HL-60 (cell line): Measurements from ENCODE around the gene MYRFL.

Experiments used
- DNase-seq, 2 experiments: peaks; one replicate each; pipeline ENCODE4 v3.0.0-alpha.2; 2010 to 2020; ENCODE audit warnings: low read depth in 1 of 2, low spot score in 1 of 2
- H3K27ac ChIP-seq: fragments of 250-450 bp; sonication (Bioruptor Pico); replicated peaks from 2 replicates; pipeline ENCODE4 v1.5.1; 2020; ENCODE audit warnings: mild to moderate bottlenecking, moderate library complexity
- H3K27me3 ChIP-seq: fragments of 250-450 bp; sonication (Bioruptor Pico); 2 replicates; pipeline ENCODE4 v1.5.1; 2021; ENCODE audit warnings: mild to moderate bottlenecking, moderate library complexity; ENCODE audit not compliant: insufficient read depth, poor library complexity, severe bottlenecking
- H3K4me3 ChIP-seq: replicated peaks from 2 replicates; pipeline ENCODE4 v1.5.1; 2011; ENCODE audit warnings: mild to moderate bottlenecking, control low read depth, low read length; ENCODE audit not compliant: insufficient read depth
- CTCF ChIP-seq: IDR thresholded peaks from one replicate; pipeline ENCODE4 v1.5.1; 2011; ENCODE audit warnings: low read length, control low read depth, inconsistent platforms; ENCODE audit not compliant: insufficient read depth
- GABPA ChIP-seq: IDR thresholded peaks from 2 replicates; pipeline ENCODE4 v1.6.1; 2012; ENCODE audit warnings: low read depth
- POLR2AphosphoS5 ChIP-seq: IDR thresholded peaks from 2 replicates; pipeline ENCODE4 v1.6.1; 2012; ENCODE audit warnings: low read depth
- REST ChIP-seq: IDR thresholded peaks from 2 replicates; pipeline ENCODE4 v1.6.1; 2012; ENCODE audit warnings: low read depth; ENCODE audit not compliant: insufficient replicate concordance
- SPI1 ChIP-seq: IDR thresholded peaks from 2 replicates; pipeline ENCODE4 v1.6.1; 2012; ENCODE audit warnings: low read depth, mild to moderate bottlenecking, borderline replicate concordance

MYRFL gene

GRCh38 chr12:70005864-70006618, 181.0 kb downstream of the MYRFL start:
- H3K4me3 ChIP-seq, result no peak overlapping the region
- no peaks in the 10 kb centered on the region for H3K27me3 ChIP-seq
- H3K27ac ChIP-seq, result no peak overlapping the region
- no peak for DNase-seq
- TF ChIP-seq CTCF (no peak), GABPA (no peak), REST (no peak), POLR2AphosphoS5 (no peak), SPI1 (no peak)

- no peaks in the 10 kb centered on the region for H3K27me3 ChIP-seq
- H3K27ac ChIP-seq, result no peak overlapping the region
- no peak for TF ChIP-seq POLR2AphosphoS5
- no peak for TF ChIP-seq GABPA
- TF ChIP-seq CTCF, result no peak
- TF ChIP-seq REST, result no peak
- TF ChIP-seq SPI1, result no peak
- no peak for DNase-seq
- H3K4me3 ChIP-seq, result no peak overlapping the region
Observed at GRCh38 chr12:70006619-70006973, 181.6 kb downstream of the MYRFL start.

GRCh38 chr12:70007687-70008086, 182.7 kb downstream of the MYRFL start:
- no peak overlapping the region for H3K4me3 ChIP-seq
- TF ChIP-seq REST (no peak), POLR2AphosphoS5 (no peak), SPI1 (no peak), GABPA (no peak), CTCF (no peak)
- no peaks in the 10 kb centered on the region for H3K27me3 ChIP-seq
- no peak for DNase-seq
- H3K27ac ChIP-seq, result no peak overlapping the region
